ENCODE results near the gene OTOP1. TPM values are rescaled to one million over a fixed set of nuclear protein-coding genes. Genes with fewer than 3 reads are reported as not detected.
A peak's percentile ranks its signal among the peaks of the same experiment; 100 is the strongest.

OTOP1 gene
- total and polyA plus RNA-seq, 2 experiments from 2014 or later = not detected

GRCh38 chr4:4248885-4249203, 22.1 kb upstream of the OTOP1 start:
- Histone ChIP-seq H3K36me3 (ENCODE audit: insufficient read depth) (peaks cover 3% of the 10 kb centered on the region; the same call in 1 of the 2 replicates), H3K4me2 (peak overlapping the region; percentile 94), H2AFZ (peak overlapping the region; percentile 96), H3K4me3 (peak overlapping the region; percentile 89), H3F3A (replicated peaks; ENCODE audit: low read depth) (0 out of 2 replicates have a peak, but pooled peaks cover 3% of the 10 kb centered on the region), H3K79me2 (replicated peaks; ENCODE audit: insufficient read depth) (peaks cover 4% of the 10 kb centered on the region), H4K20me1 (replicated peaks; ENCODE audit: insufficient read depth) (no peaks in the 10 kb centered on the region), H3K4me1 (ENCODE audit: insufficient read depth) (peaks cover 7% of the 10 kb centered on the region), H3K27me3 (ENCODE audit: insufficient read depth) (peaks cover 9% of the 10 kb centered on the region; the same call in 1 of the 2 replicates), H3K27ac (ENCODE audit: low read depth) (peak overlapping the region; percentile 88), H3K9me2 (ENCODE audit: insufficient read depth) (no peaks in the 10 kb centered on the region)
- Mint-ChIP-seq H3K27me3 (ENCODE audit: insufficient read depth, low read depth, poor library complexity) (peaks cover 3% of the 10 kb centered on the region), H3K36me3 (ENCODE audit: low read depth) (peaks cover 14% of the 10 kb centered on the region), H3K4me1 (peaks cover 11% of the 10 kb centered on the region), H3K4me3 (peak overlapping the region; percentile 91), H3K9me3 (no peaks in the 10 kb centered on the region), H3K27ac (peak overlapping the region; percentile 97)
- DNase-seq (ENCODE audit: low spot score) = no peak
- TF ChIP-seq ZNF331 (CRISPR knock-in tag; IDR thresholded peaks at IDR 0.05; ENCODE audit: low read depth) (no peak), ZNF114 (CRISPR knock-in tag; IDR thresholded peaks at IDR 0.05) (no peak), POLR2AphosphoS5 (IDR thresholded peaks at IDR 0.05; ENCODE audit: low read depth) (no peak), CREB1 (CRISPR knock-in tag; IDR thresholded peaks at IDR 0.05; ENCODE audit: low read depth) (no peak), REST (IDR thresholded peaks at IDR 0.05; ENCODE audit: unreplicated experiment) (no peak), EZH2phosphoT487 (IDR thresholded peaks at IDR 0.05; ENCODE audit: unreplicated experiment) (no peak), EZH2 (IDR thresholded peaks at IDR 0.05; ENCODE audit: low read depth, unreplicated experiment) (no peak), NANOG (IDR thresholded peaks at IDR 0.05; ENCODE audit: borderline replicate concordance) (no peak)
- ATAC-seq = no peak

- Mint-ChIP-seq H3K36me3 (ENCODE audit: low read depth) (peaks cover 20% of the 10 kb centered on the region), H3K4me3 (peak within 1 kb of the TSS; percentile 91), H3K9me3 (no peaks in the 10 kb centered on the region), H3K4me1 (peaks cover 11% of the 10 kb centered on the region), H3K27ac (peak within 1 kb of the TSS; percentile 97), H3K27me3 (ENCODE audit: insufficient read depth, low read depth, poor library complexity) (peaks cover 3% of the 10 kb centered on the region)
- Histone ChIP-seq H3K4me2 (peak within 1 kb of the TSS; percentile 94), H4K20me1 (replicated peaks; ENCODE audit: insufficient read depth) (no peaks in the 10 kb centered on the region), H3K9me2 (ENCODE audit: insufficient read depth) (no peaks in the 10 kb centered on the region), H3K36me3 (ENCODE audit: insufficient read depth) (peaks cover 3% of the 10 kb centered on the region; the same call in 1 of the 2 replicates), H3K79me2 (replicated peaks; ENCODE audit: insufficient read depth) (peaks cover 4% of the 10 kb centered on the region), H3K27me3 (ENCODE audit: insufficient read depth) (peaks cover 9% of the 10 kb centered on the region; the same call in 1 of the 2 replicates), H3F3A (replicated peaks; ENCODE audit: low read depth) (0 out of 2 replicates have a peak, but pooled peaks cover 3% of the 10 kb centered on the region), H3K27ac (ENCODE audit: low read depth) (peak within 1 kb of the TSS; percentile 88), H3K4me1 (ENCODE audit: insufficient read depth) (peaks cover 7% of the 10 kb centered on the region), H3K4me3 (peak within 1 kb of the TSS; percentile 89), H2AFZ (peak within 1 kb of the TSS; percentile 96)
- peak; percentile 93 for ATAC-seq
- peak; percentile 97 for DNase-seq (ENCODE audit: low spot score)
- TF ChIP-seq EZH2 (IDR thresholded peaks at IDR 0.05; ENCODE audit: low read depth, unreplicated experiment) = no peak
- TF ChIP-seq NANOG (IDR thresholded peaks at IDR 0.05; ENCODE audit: borderline replicate concordance) = no peak
- TF ChIP-seq CTCF (conservative IDR thresholded peaks at IDR 0.05; ENCODE audit: low read depth in 2 of 2) = no peak
- TF ChIP-seq JUNB (IDR thresholded peaks at IDR 0.05; ENCODE audit: unreplicated experiment) = no peak
- TF ChIP-seq POLR2AphosphoS5 (IDR thresholded peaks at IDR 0.05; ENCODE audit: low read depth) = peak; percentile 89
- TF ChIP-seq ZNF331 (CRISPR knock-in tag; IDR thresholded peaks at IDR 0.05; ENCODE audit: low read depth) = no peak
- no peak for TF ChIP-seq STAT1 (IDR thresholded peaks at IDR 0.05; ENCODE audit: unreplicated experiment)
- no peak for TF ChIP-seq REST (IDR thresholded peaks at IDR 0.05; ENCODE audit: unreplicated experiment)
- no peak for TF ChIP-seq EZH2phosphoT487 (IDR thresholded peaks at IDR 0.05; ENCODE audit: unreplicated experiment)
- TF ChIP-seq ZNF114 (CRISPR knock-in tag; IDR thresholded peaks at IDR 0.05) = no peak
- peak; percentile 63 for TF ChIP-seq ETS1 (IDR thresholded peaks at IDR 0.05)
These were observed 21.5 kb upstream of the OTOP1 start, which contains the start of gene TMEM128 for GRCh38 chr4:4248029-4248884. TSS of gene TMEM128 (minus strand) at chr4:4248223. CDS start at chr4:4248202, 21 bp downstream.
